Stimulated activated CD4-positive, alpha-beta T cell treated with anti-CD3 and anti-CD28 coated beads, Interleukin-1b, Interleukin-23, amount 100 ng/mL, for 1 hour (primary cell): ENCODE results near the gene TOX3.

Experiments
- DNase-seq, 2 donors: peaks; one replicate each; pipeline ENCODE4 v3.0.0-alpha.2; 2020; ENCODE audit warnings: low read depth in 2 of 2

The TOX3 gene

DNA sequence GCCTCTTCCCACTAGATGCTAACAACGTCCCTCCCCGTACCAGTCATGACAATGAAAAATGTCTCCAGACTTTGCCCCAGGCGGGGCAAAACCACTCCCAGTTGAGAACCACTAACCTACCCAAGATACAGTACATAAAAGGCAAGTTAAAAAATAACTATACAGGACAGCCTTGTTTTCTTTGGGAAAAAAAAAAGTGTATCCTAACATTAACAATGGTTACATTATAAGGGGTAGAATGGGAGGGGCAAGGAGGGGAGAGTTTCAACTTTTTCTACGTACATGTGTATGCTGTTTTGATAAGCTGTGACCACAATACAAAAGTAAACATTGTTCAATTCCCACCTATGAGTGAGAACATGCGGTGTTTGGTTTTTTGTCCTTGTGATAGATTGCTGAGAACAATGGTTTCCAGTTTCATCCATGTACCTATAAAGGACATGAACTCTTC, 94.9 kb downstream of the TOX3 start:
- DNase-seq = no peak

DNA sequence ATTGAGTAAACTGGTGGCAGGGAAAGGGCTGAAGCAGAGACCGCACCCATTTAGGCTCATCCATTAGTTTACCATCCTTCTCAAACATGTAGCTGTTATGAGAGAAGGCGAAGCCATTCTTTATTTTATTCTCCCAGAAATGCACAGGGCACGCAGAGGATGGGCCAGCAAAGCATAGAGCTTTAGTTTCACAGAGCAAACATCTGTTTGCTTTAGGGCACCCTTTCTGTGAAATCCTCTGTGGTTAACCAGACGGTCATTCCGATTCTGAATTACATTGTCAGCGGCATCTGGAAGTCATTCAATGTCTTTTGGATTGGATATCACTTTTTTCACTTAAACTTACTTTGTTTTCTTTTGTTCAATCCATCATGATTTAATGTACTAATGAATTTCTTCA, 96.0 kb downstream of the TOX3 start:
- no peak for DNase-seq

DNA sequence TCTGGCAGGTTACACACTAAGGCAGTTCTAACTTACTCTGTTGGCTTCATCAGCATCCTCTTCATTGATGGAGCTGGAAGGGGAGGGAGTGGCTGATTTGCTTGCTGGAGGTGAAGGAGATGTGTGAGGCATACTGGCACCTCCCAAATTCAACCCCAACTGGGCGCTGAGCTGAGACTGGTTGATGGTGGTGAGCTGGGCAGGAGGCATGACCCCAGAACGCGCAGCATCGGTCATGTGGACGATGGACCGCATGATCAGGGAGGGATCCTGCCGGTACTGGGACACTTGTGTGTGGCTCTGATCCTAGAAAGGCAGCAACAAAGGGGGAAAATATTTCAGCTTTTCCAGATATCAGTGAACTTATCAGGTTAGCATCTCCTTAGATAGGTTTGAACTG, 96.7 kb downstream of the TOX3 start:
- no peak for DNase-seq

DNA sequence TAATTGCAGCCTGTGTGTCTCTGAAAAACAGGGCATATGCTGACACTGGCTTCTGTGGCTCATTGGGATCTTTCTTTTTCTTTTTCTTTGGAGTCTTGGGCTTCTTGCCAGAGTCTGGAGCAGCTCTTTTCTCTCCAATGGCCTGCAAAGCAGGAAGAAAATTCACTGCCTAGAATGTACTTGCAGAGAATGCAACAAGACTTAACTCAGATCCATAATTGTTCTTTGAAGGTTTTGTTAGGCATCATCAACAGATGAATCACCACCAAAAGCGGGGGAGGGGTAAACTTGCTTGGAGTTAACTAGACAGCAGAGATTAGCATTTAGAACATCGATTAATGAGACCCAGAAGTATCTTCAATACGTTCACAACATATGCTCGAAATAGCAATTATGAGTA, 100.9 kb downstream of the TOX3 start:
- no peak for DNase-seq

DNA sequence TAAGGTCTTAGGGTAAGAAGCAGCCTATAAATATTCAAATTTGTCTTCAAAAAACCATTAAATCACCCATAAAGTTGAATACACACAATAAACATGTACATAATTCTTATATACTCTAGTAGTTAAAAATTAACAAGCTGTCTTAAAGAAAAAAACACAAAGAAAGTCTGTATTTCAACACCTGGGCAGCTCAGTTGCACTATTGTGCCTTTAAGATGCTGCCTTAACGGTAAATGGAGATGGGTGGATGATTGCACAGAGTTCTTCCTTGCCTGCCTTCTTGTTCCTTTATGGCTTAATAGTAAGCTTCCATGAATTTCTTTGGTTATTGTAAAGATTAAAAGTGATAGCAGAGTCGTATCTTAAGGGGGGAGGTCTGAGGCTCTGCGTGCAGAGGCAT, 105.1 kb downstream of the TOX3 start:
- DNase-seq = no peak

DNA sequence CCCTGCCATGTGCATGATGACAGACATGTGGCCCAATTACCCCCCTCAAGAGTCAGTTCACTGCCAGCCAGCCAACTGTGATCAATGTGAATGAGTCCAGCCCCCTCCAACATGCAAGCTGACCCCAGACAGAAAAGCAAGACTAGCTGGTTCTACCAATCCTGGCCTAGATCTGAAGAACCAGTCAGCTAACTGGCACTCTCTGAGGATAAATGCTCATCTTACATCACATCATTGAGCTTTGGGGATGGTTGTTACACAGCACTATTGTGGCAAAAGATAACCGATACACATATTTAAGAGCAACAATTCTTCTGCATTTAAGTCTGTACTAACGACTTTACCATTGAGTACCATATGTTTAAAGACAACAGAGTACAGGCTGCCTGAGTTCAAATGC, 106.7 kb downstream of the TOX3 start:
- no peak for DNase-seq

DNA sequence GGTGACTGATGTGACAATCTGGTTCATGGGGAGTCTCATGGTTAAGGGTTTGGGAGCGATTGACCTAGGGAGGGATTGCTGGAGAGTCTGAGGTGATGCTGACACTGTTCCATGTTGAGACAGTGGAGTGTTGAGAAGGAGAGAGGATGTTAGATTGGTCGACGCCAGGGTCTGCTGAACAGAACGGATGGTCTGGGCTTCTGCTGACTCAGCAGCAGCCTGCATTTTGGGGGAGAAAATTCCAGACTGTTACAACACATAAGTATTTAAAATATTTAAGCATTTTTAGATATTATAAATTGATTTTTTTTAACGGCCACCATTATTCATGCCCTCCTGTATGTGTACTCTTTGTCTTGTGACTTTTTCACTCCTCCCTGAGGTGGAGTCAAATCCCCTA, 107.2 kb downstream of the TOX3 start:
- DNase-seq = no peak

DNA sequence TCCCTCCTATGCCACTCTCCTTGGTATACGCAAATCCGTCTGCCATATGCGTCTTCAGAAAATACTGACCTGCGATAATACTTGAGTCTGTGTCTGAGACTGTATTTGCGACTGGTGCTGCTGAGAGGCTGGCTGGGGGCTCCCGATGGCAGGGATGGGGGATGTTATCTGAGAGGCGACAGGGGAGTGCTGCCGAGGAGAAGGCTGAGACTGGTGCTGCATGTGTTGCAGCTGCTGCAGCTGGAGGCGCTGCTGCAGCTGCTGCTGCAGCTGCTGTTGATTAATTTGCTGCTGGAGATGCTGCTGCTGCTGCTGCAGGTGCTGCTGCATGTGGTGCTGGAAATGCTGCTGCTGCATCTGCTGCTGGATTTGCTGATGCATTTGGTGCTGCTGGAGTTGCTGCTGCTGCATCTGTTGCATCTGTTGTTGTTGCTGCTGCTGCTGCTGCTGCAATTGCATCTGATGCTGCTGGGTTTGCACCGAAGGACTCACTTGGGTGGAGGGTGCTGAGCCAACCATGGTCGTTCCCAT, 107.7 kb downstream of the TOX3 start:
- no peak for DNase-seq

DNA sequence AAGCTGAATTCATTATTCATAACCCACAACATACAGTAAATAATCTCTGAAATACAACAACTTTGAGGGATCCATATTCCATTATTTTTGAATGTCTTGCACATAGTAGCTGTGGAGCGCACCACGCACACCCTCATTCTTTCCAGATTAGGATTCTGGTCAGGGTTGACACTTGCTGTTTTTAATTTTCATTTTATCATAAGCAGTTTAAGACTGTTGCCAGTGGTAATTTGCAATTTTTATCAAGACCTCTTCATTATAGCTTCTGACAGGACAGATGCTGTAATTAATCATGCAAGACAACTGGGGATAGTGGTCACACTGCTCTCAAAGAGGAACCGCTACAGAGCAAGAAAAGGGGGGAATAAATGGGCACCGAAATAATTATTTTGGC, 109.7 kb downstream of the TOX3 start:
- DNase-seq = no peak

DNA sequence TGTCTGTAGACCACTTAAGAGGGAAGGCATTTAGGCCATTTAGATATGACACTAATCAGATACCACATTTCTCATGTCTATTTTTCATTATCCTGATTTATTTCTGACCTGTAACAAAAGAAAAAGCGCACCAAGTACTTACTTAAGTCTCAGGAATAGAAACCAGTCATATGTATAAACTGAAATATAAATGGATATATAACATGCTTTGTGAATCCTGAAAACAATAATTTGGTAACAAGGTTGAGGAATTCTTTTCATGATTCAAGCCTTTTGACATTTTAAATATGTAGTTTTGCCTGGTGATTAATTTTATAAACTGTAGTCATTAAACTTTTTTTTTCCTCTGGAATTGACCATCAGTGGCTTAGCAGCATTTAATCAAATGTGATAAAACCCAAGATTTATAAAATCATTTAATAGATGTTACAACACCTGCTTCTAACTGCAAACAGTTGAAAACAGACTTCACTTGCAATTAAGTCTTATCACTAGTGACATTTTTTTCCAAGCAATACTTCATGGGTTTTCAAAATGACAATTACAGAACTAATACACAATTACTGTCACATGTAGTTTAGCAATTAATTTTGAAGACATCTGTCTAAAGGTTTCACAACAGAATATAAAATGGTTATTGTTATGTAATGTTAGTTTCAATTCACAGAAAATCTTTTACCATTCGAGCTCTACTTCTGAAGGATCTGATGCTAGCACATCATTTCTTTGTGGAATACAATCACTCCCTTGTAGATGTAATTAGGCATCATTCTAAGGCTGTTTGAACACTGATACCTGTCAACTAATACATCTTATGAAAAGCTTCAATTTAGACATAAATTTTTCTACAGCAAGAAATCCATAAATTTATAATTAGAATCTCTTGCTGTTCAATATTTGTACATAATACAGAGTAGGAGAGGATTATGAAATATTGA, 110.3 kb downstream of the TOX3 start:
- DNase-seq = no peak

DNA sequence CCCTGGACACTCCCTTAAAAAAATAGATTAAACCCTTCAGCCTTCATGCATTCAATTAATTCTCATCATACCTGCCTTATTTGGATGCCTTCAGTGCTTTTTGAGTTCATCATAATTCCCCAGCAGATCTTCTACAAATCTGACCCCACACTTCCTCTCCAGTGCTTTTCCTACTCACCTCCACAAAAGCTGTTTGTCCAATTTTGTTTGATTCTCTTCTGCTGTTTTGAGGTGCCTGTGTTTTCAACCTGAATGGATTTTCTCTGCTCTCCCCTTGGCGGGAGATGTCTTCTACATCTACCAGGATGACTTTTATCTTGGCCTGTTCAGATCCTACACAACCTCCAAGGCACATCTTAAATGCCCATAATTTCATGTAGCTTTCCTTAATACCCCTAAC, 112.7 kb downstream of the TOX3 start:
- no peak for DNase-seq

DNA sequence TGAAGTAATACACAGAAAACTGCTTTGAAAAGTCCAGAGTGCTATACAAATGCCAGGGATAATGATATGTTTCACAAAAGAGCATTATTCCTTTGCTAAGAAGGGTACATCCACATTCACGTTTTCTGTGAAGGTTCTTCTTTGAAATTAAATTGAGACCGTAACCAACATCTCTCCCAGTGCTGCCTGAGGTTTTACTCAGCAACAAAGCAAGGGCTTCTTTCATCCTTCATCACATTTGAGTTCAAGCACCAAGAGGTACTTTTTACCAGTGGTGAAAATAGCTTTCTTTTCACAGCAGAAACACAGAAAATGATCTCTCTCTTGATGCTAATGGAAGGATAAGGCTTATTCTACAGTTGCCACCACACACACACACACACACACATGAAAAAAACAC, 113.3 kb downstream of the TOX3 start:
- no peak for DNase-seq

DNA sequence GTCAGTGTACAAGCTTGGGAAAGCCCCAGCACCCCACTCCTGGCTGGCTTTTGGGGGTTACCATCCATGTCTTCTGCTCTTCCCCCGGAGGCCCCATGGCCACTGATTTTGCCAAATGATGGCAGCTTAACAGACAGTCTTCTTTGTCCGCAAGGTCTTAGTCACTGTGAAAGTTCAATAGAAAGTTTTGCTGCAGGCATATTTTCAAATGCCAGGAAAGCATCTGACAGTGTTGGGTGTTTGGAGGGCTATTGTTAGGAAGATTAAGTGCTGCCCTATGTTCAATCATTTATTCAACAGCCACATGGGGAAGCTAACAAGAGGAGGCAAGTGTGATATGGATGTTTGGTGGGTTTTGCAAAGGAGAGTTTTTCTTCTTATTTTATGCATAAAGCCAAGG, 122.4 kb downstream of the TOX3 start:
- no peak for DNase-seq

DNA sequence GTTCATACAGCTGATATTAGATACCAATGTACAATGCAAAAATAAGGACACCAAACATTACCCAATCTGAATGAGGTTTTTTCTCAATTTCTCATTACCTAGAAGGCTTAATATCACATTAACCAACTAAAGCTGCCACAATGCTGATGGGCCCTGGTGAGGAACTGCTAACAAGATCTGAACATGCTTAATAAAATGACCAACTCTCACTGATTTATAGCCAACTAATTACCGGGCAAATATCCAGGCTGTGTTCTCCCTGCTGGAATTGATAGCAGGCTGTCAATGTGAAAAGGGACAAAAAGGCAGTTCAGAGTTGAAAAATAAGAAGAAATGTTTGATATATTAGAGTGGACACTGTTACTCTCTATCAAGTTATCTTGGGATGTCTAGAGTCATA, 124.6 kb downstream of the TOX3 start:
- no peak for DNase-seq

DNA sequence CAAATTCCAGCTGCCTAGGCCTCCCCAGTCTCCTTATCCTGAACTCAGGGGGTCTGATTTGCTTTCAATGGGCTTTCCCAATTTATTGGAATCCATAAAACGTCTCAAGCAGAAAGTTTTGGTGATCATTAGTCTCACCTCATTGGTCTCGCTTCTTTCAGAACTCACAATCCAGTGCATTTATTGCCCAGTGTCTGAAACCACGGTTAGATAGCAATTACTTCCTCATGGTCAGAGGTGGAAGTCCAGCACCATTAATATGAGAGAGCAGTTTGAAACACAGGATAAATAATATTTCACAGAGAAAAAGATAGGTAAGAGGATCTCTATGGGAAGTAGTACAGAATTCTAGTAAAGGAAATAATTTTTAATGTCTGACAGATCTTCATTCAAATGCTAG, 128.7 kb downstream of the TOX3 start:
- DNase-seq = no peak

DNA sequence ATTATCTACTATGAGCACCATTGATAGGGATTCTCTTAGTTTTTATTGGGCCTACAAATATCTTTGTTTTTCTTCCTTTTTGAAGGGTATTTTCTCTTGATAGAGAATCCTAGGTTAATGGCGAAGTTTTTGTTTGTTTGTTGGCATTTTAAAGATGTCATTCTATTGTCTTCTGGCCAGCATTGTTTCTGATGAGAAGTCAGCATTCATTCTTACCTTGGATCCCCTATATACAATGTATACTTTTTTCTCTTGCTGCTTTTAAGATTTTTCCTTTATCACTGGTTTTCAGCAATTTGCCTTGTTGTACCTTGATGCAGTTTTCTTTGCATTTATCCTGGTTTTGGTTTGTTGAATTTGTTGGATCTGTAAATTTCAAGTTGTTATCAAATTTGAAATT, 130.1 kb downstream of the TOX3 start:
- DNase-seq = no peak

DNA sequence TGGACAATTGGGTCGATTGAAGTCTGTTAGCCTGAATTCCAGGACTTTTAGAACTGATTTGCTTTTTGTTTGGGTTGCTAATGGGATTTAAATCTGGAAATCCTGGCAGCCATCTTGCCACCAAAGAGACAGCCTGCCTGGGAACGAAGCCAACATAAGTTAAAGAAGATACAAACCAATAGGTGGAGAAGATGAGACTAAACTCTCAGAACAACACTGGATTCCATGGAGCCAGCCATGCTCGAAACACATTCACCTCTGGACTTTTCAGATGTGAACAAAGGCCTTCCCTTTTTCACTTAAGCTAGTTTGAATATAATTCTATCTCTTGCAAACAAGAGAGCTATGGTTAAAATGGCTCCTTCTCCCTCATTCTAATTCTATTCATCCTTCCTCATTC, 135.9 kb downstream of the TOX3 start:
- DNase-seq = no peak

DNA sequence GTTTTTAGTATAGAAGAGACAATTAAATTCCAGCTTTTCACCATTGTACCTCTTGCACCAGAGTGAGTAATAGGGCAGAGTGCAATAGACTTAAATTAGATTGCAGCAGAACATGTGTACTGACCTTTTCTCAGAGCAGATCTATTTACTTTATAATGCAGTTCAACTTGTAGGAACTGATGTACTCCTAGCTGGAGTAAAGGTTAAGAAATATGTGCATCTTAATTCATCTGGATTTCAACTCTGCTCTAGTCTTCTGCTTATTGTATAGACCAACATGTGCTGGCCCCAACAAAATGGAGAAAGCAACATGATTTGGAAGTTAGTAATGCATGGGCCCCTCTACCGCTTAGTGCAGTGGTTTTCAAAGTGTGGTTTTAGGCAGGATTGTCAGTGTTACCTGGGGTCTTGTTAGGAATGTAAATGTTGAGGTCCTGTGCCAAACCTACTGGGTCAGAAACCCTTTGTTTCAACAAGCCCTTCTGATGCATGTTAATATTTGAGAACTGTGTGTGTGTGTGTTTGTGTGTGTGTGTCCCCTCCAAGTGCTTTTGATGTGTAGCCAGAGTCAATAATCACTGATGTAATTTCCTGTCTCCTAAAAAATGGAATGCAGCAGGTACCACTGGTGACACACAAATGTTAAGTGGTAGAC, 138.6 kb downstream of the TOX3 start:
- DNase-seq = no peak

DNA sequence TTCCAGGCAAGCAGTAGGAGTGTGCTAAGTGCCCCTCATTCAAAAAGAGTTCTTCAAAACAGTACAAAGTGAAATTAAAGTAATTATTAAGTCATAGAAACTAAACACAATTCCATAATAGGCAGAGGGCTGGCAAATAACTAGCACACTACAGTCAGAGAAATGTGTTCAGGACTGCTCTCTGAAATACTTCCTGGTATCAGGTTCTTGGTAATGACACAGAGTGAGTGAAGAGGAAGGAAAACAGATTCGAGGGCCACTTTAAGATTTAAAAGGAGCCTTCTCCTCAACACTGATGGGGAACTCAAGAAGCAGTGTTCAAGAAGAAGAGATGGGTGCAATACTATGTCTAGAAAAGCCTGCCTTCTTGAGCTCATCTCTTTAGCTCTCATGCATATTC, 139.2 kb downstream of the TOX3 start:
- no peak for DNase-seq

DNA sequence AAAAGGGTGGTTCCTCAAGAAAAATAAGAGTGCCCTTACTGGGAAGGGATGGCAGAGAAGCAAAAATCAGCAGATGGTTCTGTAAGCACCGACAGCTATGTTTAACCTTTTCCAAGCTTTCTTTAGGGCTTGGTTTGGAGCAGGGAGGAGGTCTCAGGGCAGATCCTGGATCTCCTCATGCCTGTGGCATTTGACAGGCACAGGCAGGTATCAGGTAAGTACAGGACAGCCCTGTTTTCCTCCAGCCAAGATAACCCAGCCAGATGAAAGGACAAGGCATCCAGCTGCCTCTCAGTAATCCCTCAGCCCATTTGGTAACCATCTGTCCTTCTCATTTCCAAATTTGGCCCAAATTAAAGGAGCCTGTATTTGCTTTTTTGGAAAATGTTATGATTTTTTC, 141.5 kb downstream of the TOX3 start:
- no peak for DNase-seq

DNA sequence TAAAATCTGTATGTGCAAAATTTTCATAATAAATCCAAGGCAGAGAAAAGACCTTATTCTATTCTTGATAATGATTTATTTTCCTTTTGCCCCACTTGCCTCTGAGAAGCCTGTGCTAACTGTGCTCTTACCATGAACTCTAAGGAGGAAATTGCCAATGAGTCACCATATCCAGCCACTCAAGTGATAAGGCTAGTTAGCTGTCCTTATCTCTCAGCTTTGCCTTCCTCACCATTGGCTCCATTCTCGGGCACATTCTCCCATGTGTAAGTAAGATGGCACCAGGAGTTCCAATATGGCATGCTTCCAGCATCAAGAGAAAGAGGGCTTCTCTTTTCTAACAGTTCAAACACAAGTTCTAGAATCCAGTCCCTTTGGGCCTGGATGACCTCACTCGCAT, 142.4 kb downstream of the TOX3 start:
- no peak for DNase-seq

DNA sequence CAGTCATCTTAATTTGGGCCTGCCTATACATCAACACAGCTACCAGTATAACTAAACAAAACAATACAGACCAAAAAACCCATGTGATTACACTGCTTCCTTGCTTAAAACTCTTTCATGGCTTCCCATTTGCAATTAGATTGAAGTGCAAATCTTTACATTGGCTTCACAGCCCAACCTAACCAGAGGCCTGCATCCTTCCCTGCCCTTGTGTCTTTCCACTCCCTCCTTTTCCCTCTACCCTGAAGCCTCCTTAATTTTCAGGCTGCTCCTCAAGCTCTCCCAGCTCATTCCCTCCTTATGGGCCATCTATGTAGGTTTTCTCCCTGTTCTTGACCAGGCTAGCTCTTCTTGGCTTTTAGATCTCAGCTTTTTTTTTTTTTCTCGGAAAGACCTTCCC, 147.8 kb downstream of the TOX3 start:
- no peak for DNase-seq

DNA sequence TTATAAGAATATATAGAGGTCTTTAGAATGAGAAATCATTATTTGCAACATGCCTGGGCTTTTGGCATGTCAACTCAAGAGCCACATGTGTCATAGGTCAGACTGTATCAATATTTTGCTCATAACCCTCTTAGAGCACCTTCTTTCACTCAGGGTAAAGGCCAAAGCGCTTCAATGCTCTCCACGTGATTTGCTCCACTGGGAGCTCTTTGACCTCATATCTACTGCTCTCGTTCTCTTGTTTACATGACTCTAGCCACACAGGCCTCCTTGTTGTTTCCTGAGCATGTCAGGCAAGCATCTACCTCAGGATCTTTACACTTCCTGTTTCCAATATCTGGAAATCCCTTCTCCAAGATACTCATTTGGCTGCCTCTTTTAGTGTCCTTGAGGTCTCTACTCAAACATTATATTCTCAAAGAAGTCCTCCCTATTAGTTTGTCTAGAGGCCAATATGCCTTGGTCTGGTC, 148.4 kb downstream of the TOX3 start:
- DNase-seq = no peak
